OCI-LY3 (cell line): ENCODE measurements around the gene OR6V1.

Experiments
- CTCF ChIP-seq: fragments of 200-600, 300-600 bp; sonication (generic); IDR thresholded peaks from 2 replicates; pipeline ENCODE4 v1.5.1; 2014; ENCODE audit warnings: antibody characterized with exemption, low read length, low read depth
- EZH2phosphoT487 ChIP-seq: fragments of 200-600 bp; shearing (Covaris generic); IDR thresholded peaks from 2 replicates; pipeline ENCODE4 v1.6.1; 2018; ENCODE audit warnings: antibody characterized with exemption, mixed run types, low read depth

DNA sequence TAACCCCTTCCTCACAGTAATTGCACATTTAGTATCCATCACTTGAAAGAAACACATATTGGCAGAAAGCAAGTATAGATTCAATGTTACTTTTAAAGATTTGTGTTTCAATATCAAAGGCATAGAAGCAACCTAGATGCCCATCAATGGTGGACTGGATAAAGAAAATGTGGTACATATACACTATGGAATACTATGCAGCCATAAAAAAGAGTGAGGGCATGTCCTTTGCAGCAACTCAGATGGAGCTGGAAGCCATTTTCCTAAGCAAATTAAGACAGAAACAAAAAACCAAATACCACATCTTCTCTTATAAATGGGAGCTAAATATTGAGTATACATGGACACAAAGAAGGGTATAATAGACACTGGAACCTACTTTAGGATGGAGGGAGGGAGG lies 3.6 kb downstream of the OR6V1 start:
- TF ChIP-seq CTCF: no peak
- no peak for TF ChIP-seq EZH2phosphoT487
